Skeletal muscle tissue (tissue), 4 donors: Measurements from ENCODE around the gene PDCD7. TPM values are rescaled to one million over a fixed set of nuclear protein-coding genes. Genes with fewer than 3 reads are reported as not detected.
"Not testable (repeated sequence)": the region's sequence is repeated elsewhere in the genome, so short reads cannot be mapped to it uniquely, and the experiment has no call there.

Experiments
- H3K27ac ChIP-seq: one replicate; pipeline ENCODE4 v1.7.0; 2013; ENCODE audit warnings: mild to moderate bottlenecking, low read depth, low read length, inconsistent platforms
- H3K27me3 ChIP-seq, 3 donors: one replicate each; pipeline ENCODE4 v1.7.0; 2013; ENCODE audit warnings: low read length in 3 of 3; ENCODE audit not compliant: control insufficient read depth in 3 of 3, insufficient read depth in 3 of 3
- H3K36me3 ChIP-seq, 3 donors: one replicate each; pipeline ENCODE4 v1.7.0; 2013; ENCODE audit warnings: low read length in 3 of 3; ENCODE audit not compliant: control insufficient read depth in 3 of 3, insufficient read depth in 3 of 3
- H3K4me1 ChIP-seq, 3 donors: one replicate each; pipeline ENCODE4 v1.7.0; 2013; ENCODE audit warnings: low read length in 3 of 3, mild to moderate bottlenecking in 3 of 3; ENCODE audit not compliant: control insufficient read depth in 3 of 3, insufficient read depth in 3 of 3
- H3K4me3 ChIP-seq, 3 donors: one replicate each; pipeline ENCODE4 v1.7.0; 2013; ENCODE audit warnings: low read length in 3 of 3
- H3K9ac ChIP-seq, 3 donors: one replicate each; pipeline ENCODE4 v1.7.0; 2013; ENCODE audit warnings: low read length in 3 of 3, mild to moderate bottlenecking in 3 of 3, moderate library complexity in 2 of 3, low read depth in 1 of 3
- H3K9me3 ChIP-seq, 3 donors: one replicate each; pipeline ENCODE4 v1.7.0; 2013; ENCODE audit warnings: low read length in 3 of 3; ENCODE audit not compliant: control insufficient read depth in 3 of 3
- total RNA-seq: library from RNA; depleted of rRNA; stranded (reverse); fragments of >200 nt; gene quantifications from one replicate; pipeline ENCODE4 v1.2.3, GENCODE V29; 2014
- donor health status: Osteomylitis.

Gene PDCD7
- total RNA-seq, 1 donor from 2014 or later, result 11.5 TPM

GRCh38 chr15:65094294-65094995 is 39.2 kb downstream of the PDCD7 start:
- H3K27ac ChIP-seq, result no peak overlapping the region
- H3K9ac ChIP-seq, result no peak overlapping the region
- peaks cover 15 to 29% (median 22%) of the 10 kb centered on the region in 3 donors for H3K4me1 ChIP-seq
- H3K27me3 ChIP-seq, result no peaks in the 10 kb centered on the region
- H3K9me3 ChIP-seq, result no peaks in the 10 kb centered on the region
- H3K4me3 ChIP-seq, result no peak overlapping the region
- peaks cover 20 to 21% (median 20%) of the 10 kb centered on the region in 3 donors for H3K36me3 ChIP-seq

DNA sequence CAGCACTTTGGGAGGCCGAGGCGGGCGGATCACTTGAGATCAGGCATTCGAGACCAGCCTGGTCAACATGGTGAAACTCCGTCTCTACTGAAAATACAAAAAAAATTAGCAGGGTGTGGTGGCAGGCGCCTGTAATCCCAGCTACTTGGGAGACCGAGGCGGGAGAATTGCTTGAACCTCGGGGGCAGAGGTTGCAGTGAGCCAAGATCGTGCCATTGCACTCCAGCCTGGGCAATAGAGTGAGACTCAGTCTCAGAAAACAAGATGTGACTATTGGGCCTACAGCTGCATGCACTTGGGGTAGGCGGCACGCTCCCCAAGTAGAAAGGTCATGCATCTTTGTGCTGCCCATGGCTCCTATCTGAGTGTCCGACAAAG is 39.8 kb downstream of the PDCD7 start:
- H3K9ac ChIP-seq, H3K9me3 ChIP-seq, H3K27ac ChIP-seq, H3K27me3 ChIP-seq, H3K4me3 ChIP-seq: not testable (repeated sequence)
- Histone ChIP-seq H3K36me3 (peaks cover 13 to 15% (median 14%) of the 10 kb centered on the region in 3 donors), H3K4me1 (peaks cover 21 to 36% (median 27%) of the 10 kb centered on the region in 3 donors)

DNA sequence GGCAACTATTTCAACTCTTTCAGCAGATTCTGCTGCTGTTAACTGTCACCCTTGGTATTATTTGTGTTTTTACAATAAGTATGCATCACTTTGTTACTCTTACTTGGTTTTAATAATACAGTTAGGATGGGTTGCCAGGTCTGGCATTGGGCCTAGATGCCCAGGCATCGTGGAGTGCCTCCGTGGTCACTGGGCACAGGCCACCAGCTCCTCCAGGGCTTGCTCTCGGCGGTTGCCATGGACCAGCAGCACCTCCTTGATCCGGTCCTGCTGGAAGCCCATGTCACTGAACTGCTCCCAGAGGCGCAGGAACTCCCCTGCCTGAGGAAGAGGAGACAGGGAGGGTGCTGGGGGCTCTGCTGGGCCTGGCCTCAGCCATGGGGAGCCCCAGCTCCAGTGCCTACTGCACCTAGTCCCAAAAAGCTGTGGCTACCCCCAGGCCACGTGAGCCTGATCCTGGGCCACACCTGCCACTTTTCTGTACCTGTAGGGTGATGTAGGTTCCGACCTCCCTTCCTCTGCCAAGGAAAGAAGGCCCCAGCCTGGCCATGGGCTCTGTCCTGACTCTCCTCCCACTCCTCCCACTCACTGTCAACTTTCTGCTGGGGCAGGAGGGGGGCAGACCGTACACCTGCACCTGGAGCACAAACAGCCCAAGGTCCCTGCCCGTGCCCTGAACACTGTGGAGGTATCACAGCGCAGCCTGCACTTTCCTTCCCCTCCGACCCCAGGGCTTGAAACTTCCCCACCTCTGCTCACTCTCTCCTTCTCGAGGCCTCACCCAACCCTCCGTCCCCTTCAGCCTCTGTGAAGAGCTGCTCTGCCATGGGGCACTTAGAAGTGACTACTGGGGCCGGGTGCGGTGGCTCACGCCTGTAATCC is 40.5 kb downstream of the PDCD7 start:
- no peak overlapping the region for H3K4me3 ChIP-seq
- H3K27me3 ChIP-seq, result no peaks in the 10 kb centered on the region
- no peak overlapping the region for H3K27ac ChIP-seq
- peak overlapping the region in 1 of 3 donors; percentile 32 for H3K9ac ChIP-seq
- peaks cover 28 to 42% (median 33%) of the 10 kb centered on the region in 3 donors for H3K4me1 ChIP-seq
- peaks cover 8 to 13% (median 9%) of the 10 kb centered on the region in 3 donors for H3K36me3 ChIP-seq
- no peaks in the 10 kb centered on the region for H3K9me3 ChIP-seq

- no peaks in the 10 kb centered on the region for H3K9me3 ChIP-seq
- H3K4me3 ChIP-seq, result no peak overlapping the region
- H3K36me3 ChIP-seq, result peaks cover 2 to 3% (median 2%) of the 10 kb centered on the region in 3 donors
- H3K27me3 ChIP-seq, result no peaks in the 10 kb centered on the region
- no peak overlapping the region for H3K9ac ChIP-seq
- H3K4me1 ChIP-seq, result peaks cover 37 to 50% (median 40%) of the 10 kb centered on the region in 3 donors
- no peak overlapping the region for H3K27ac ChIP-seq
These were observed 41.5 kb downstream of the PDCD7 start for GRCh38 chr15:65091946-65092770.

GRCh38 chr15:65089206-65089824 is 44.3 kb downstream of the PDCD7 start:
- Histone ChIP-seq H3K4me1 (peaks cover 42 to 61% (median 45%) of the 10 kb centered on the region in 3 donors), H3K9me3 (no peaks in the 10 kb centered on the region), H3K9ac (peak overlapping the region in 1 of 3 donors; percentile 71), H3K27me3 (peaks cover 0 to 8% (median 0%) of the 10 kb centered on the region in 3 donors), H3K27ac (peak overlapping the region; percentile 79), H3K4me3 (no peak overlapping the region), H3K36me3 (peaks cover 0 to 2% (median 2%) of the 10 kb centered on the region in 3 donors)

GRCh38 chr15:65088643-65089021 is 45.0 kb downstream of the PDCD7 start:
- Histone ChIP-seq H3K9ac (peak overlapping the region; percentile 44 to 71 (median 48)), H3K36me3 (peaks cover 0 to 2% (median 2%) of the 10 kb centered on the region in 3 donors), H3K4me3 (peak overlapping the region in 1 of 3 donors; percentile 35), H3K4me1 (peaks cover 42 to 63% (median 45%) of the 10 kb centered on the region in 3 donors), H3K27ac (peak overlapping the region; percentile 79), H3K9me3 (no peaks in the 10 kb centered on the region), H3K27me3 (peaks cover 0 to 8% (median 0%) of the 10 kb centered on the region in 3 donors)

DNA sequence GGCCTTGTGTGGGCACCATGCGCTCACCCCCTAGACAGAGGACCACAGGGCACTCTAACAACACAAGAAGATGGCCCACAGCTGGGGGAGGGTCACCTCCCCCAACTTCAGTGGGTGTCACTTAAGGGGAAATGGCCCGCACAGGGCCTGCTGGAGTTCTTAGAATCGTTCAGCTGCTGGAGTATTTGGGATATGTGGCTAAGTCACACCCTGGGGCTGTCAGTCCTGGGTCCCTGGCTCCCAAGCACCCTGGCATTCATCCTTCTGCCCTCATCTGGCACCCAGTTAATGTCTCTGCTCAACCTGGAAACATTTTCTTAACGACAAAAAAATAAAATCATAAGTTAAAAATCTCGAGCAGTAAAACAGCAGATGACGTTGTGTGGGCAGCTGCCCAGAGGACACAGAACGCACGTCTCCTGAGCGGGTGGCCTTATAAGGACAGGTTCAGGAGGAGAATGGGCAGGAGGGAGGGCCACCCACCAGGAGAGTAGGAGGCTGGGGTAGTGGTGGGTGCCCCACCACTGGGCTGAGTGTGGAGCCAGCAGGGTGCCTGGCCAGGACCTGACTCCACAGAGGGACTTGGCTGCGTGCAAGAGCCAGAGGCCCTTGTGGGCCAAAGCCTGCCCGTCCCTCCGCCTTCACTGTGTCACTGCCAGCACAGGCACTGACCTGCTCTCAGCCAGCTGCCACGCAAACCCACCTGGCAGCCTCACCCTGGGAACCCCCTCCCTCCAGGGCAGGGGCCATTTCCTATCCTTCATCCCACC is 45.5 kb downstream of the PDCD7 start:
- peaks cover 0 to 10% (median 0%) of the 10 kb centered on the region in 3 donors for H3K27me3 ChIP-seq
- H3K36me3 ChIP-seq, result peaks cover 0 to 2% (median 2%) of the 10 kb centered on the region in 3 donors
- H3K9ac ChIP-seq, result peak overlapping the region; percentile 44 to 71 (median 48)
- peaks cover 42 to 69% (median 51%) of the 10 kb centered on the region in 3 donors for H3K4me1 ChIP-seq
- peak overlapping the region; percentile 79 for H3K27ac ChIP-seq
- peak overlapping the region in 1 of 3 donors; percentile 35 for H3K4me3 ChIP-seq
- H3K9me3 ChIP-seq, result no peaks in the 10 kb centered on the region

DNA sequence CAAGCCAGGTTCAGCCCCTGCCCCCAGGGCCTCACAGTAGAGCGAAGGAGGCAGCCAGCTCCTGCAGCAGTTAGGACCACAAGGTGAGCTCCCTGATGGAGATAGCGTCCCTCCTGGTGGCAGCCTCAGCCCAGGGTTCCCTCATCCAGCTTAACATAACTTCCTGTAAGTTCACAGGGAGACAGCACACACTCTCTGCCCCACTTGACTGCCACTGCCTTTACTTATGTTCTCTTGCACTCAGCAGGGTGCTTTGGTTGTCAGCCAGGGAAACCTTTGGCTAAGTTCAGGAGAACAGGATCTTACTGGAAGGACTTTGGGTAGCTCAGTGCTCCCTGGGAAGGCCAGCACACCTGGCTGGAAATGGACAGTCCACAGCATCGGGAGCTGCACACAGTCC is 46.2 kb downstream of the PDCD7 start:
- Histone ChIP-seq H3K36me3 (peaks cover 0 to 2% (median 0%) of the 10 kb centered on the region in 3 donors), H3K4me3 (no peak overlapping the region), H3K4me1 (peaks cover 45 to 75% (median 57%) of the 10 kb centered on the region in 3 donors), H3K27ac (peak overlapping the region; percentile 79), H3K9ac (peak overlapping the region; percentile 48 to 71 (median 59)), H3K9me3 (no peaks in the 10 kb centered on the region), H3K27me3 (peaks cover 0 to 10% (median 0%) of the 10 kb centered on the region in 3 donors)
